Stimulated activated naive CD8-positive, alpha-beta T cell treated with anti-CD3 and anti-CD28 coated beads, Interleukin-15, Interleukin-2, amounts not matched to agents 100 ng/mL and 50 ng/mL, for 24 hours (primary cell): ENCODE results near the gene SKA2.
"Not testable (repeated sequence)": the region's sequence is repeated elsewhere in the genome, so short reads cannot be mapped to it uniquely, and the experiment has no call there.

Experiments
- H3K27ac Mint-ChIP-seq: one replicate; pipeline ENCODE4 v1.8.0; 2021; ENCODE audit warnings: mild to moderate bottlenecking, mixed read lengths
- H3K27me3 Mint-ChIP-seq: one replicate; pipeline ENCODE4 v1.8.0; 2021; ENCODE audit warnings: mixed read lengths
- H3K36me3 Mint-ChIP-seq: one replicate; pipeline ENCODE4 v1.8.0; 2021; ENCODE audit warnings: low read depth, mixed read lengths
- H3K4me1 Mint-ChIP-seq: one replicate; pipeline ENCODE4 v1.8.0; 2021; ENCODE audit warnings: low read depth, mixed read lengths
- H3K4me3 Mint-ChIP-seq: one replicate; pipeline ENCODE4 v1.8.0; 2021; ENCODE audit warnings: mild to moderate bottlenecking, mixed read lengths
- H3K9me3 Mint-ChIP-seq: one replicate; pipeline ENCODE4 v1.8.0; 2021; ENCODE audit warnings: mixed read lengths

The SKA2 gene

GRCh38 chr17:59093702-59094231 is 61.2 kb downstream of the SKA2 start:
- Mint-ChIP-seq H3K4me3 (no peak overlapping the region), H3K4me1 (peaks cover 14% of the 10 kb centered on the region), H3K36me3 (peaks cover 31% of the 10 kb centered on the region), H3K9me3 (no peaks in the 10 kb centered on the region), H3K27me3 (no peaks in the 10 kb centered on the region), H3K27ac (no peak overlapping the region)

GRCh38 chr17:59093145-59093701 is 61.8 kb downstream of the SKA2 start:
- peaks cover 14% of the 10 kb centered on the region for H3K4me1 Mint-ChIP-seq
- H3K27me3 Mint-ChIP-seq: no peaks in the 10 kb centered on the region
- peaks cover 30% of the 10 kb centered on the region for H3K36me3 Mint-ChIP-seq
- H3K9me3 Mint-ChIP-seq: no peaks in the 10 kb centered on the region
- no peak overlapping the region for H3K27ac Mint-ChIP-seq
- H3K4me3 Mint-ChIP-seq: no peak overlapping the region

GRCh38 chr17:59090593-59090992 is 64.4 kb downstream of the SKA2 start:
- not testable (repeated sequence) for H3K27ac Mint-ChIP-seq, H3K4me1 Mint-ChIP-seq, H3K27me3 Mint-ChIP-seq, H3K4me3 Mint-ChIP-seq, H3K9me3 Mint-ChIP-seq
- H3K36me3 Mint-ChIP-seq: peaks cover 29% of the 10 kb centered on the region

DNA sequence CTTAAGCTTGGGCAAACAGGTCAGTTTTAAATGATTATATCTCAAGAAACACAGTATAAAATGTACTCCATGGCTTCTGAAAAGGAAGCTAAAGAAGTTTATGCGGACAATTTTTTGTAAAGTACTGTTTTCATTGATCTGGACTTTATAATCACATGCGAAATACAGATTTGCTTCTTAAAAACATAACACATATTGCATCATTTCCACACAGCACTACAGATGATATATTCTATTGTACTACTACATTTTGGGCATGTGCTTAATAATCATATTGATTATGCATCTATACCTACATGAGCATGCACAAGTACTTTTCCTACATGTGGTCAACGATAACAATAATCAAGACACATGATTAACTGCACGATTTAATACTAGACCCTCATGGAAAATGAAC is 70.8 kb downstream of the SKA2 start:
- H3K36me3 Mint-ChIP-seq: peaks cover 64% of the 10 kb centered on the region
- H3K4me3 Mint-ChIP-seq: no peak overlapping the region
- H3K27ac Mint-ChIP-seq: no peak overlapping the region
- H3K4me1 Mint-ChIP-seq: no peaks in the 10 kb centered on the region
- no peaks in the 10 kb centered on the region for H3K27me3 Mint-ChIP-seq
- no peaks in the 10 kb centered on the region for H3K9me3 Mint-ChIP-seq

GRCh38 chr17:59074494-59074893 is 80.5 kb downstream of the SKA2 start:
- H3K27me3 Mint-ChIP-seq: no peaks in the 10 kb centered on the region
- H3K4me3 Mint-ChIP-seq: no peak overlapping the region
- H3K36me3 Mint-ChIP-seq: peaks cover 58% of the 10 kb centered on the region
- no peaks in the 10 kb centered on the region for H3K4me1 Mint-ChIP-seq
- H3K27ac Mint-ChIP-seq: no peak overlapping the region
- H3K9me3 Mint-ChIP-seq: no peaks in the 10 kb centered on the region

DNA sequence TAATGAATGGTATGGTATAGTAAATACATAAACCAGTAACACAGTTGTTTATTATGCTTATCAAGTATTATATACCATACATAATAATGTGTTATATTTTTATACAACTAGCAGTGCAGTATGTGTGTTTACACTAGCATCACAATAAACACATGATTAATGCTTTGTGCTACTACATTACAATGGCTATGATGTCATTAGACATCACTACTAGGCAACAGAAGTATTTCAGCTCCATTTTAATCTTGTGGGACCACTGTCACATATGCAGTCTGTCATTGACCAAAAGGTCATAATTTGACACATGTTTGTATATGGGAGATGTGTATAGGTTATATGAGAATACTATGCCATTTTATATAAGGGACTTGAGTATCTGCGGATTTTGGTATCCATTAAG is 81.0 kb downstream of the SKA2 start:
- Mint-ChIP-seq H3K4me3 (no peak overlapping the region), H3K36me3 (peaks cover 56% of the 10 kb centered on the region), H3K9me3 (no peaks in the 10 kb centered on the region), H3K27me3 (no peaks in the 10 kb centered on the region), H3K4me1 (no peaks in the 10 kb centered on the region), H3K27ac (no peak overlapping the region)

GRCh38 chr17:59069856-59070255 is 85.1 kb downstream of the SKA2 start:
- no peaks in the 10 kb centered on the region for H3K9me3 Mint-ChIP-seq
- no peaks in the 10 kb centered on the region for H3K27me3 Mint-ChIP-seq
- peaks cover 73% of the 10 kb centered on the region for H3K36me3 Mint-ChIP-seq
- H3K27ac Mint-ChIP-seq: no peak overlapping the region
- H3K4me1 Mint-ChIP-seq: no peaks in the 10 kb centered on the region
- no peak overlapping the region for H3K4me3 Mint-ChIP-seq

DNA sequence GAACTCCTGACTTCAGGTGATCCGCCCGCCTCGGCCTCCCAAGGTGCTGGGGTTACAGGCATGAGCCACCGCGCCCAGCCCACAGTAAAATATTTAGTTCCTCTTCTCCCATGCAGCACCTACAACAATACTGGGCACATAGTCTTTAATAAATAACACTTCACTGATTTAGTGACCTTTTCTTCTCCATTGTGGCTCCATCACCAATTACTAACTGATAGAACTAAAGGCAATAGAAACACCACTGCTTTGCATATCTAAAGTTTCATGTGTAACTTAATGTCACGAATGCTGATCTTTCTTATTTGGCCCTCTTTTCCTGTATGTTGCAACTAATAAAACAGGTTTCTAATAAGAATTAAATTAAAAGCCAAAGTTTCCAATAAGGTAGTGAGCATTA is 87.2 kb downstream of the SKA2 start:
- no peak overlapping the region for H3K4me3 Mint-ChIP-seq
- H3K9me3 Mint-ChIP-seq: no peaks in the 10 kb centered on the region
- H3K27ac Mint-ChIP-seq: no peak overlapping the region
- H3K4me1 Mint-ChIP-seq: no peaks in the 10 kb centered on the region
- peaks cover 66% of the 10 kb centered on the region for H3K36me3 Mint-ChIP-seq
- no peaks in the 10 kb centered on the region for H3K27me3 Mint-ChIP-seq

- no peaks in the 10 kb centered on the region for H3K9me3 Mint-ChIP-seq
- H3K27me3 Mint-ChIP-seq: no peaks in the 10 kb centered on the region
- peaks cover 70% of the 10 kb centered on the region for H3K36me3 Mint-ChIP-seq
- no peak overlapping the region for H3K4me3 Mint-ChIP-seq
- no peaks in the 10 kb centered on the region for H3K4me1 Mint-ChIP-seq
- H3K27ac Mint-ChIP-seq: no peak overlapping the region
These were observed 87.6 kb downstream of the SKA2 start for GRCh38 chr17:59067340-59067739.

- peaks cover 57% of the 10 kb centered on the region for H3K36me3 Mint-ChIP-seq
- H3K4me3 Mint-ChIP-seq: no peak overlapping the region
- H3K9me3 Mint-ChIP-seq: no peaks in the 10 kb centered on the region
- no peaks in the 10 kb centered on the region for H3K4me1 Mint-ChIP-seq
- H3K27me3 Mint-ChIP-seq: no peaks in the 10 kb centered on the region
- no peak overlapping the region for H3K27ac Mint-ChIP-seq
These were observed 92.5 kb downstream of the SKA2 start for GRCh38 chr17:59062509-59062908.
